H1 (cell line): Measurements from ENCODE around the gene CSF1. TPM values are rescaled to one million over a fixed set of nuclear protein-coding genes. Genes with fewer than 3 reads are reported as not detected.

Source experiments
- CTCF ChIA-PET: fragments of 300-600 bp; sonication (Branson Sonifier 250); formaldehyde crosslinking; loops from one replicate; lab custom pipeline; 2021; ENCODE audit not compliant: partially characterized antibody; lab: Charles Lee
- POLR2A ChIA-PET: fragments of 300-600 bp; sonication (Branson Sonifier 250); formaldehyde crosslinking; loops from one replicate; lab custom pipeline; 2021; ENCODE audit warnings: inconsistent platforms; ENCODE audit not compliant: partially characterized antibody; lab: Charles Lee
- DNase-seq, 2 experiments: peaks; one replicate each; pipeline versions ENCODE4 v3.0.0 to v3.0.0-alpha.2; 2010 to 2022; ENCODE audit warnings: low spot score in 2 of 2, low read depth in 1 of 2, mixed read lengths in 1 of 2
- FAIRE-seq: peaks from 2 replicates; lab custom pipeline; 2011; peaks lifted over from hg19 to GRCh38; lab: Jason Lieb, UNC
- H2AFZ ChIP-seq: 2 replicates; pipeline ENCODE4 v1.8.1; 2012; ENCODE audit warnings: low read length, inconsistent platforms
- H2AK5ac ChIP-seq: 2 replicates; pipeline ENCODE4 v1.6.1; 2013; ENCODE audit warnings: low read depth, low read length
- H2BK120ac ChIP-seq: replicated peaks from 2 replicates; pipeline ENCODE3; 2013; ENCODE audit warnings: low read depth, low read length, inconsistent platforms
- H2BK12ac ChIP-seq: 2 replicates; pipeline ENCODE4 v1.6.1; 2013; ENCODE audit warnings: low read depth, low read length
- H2BK15ac ChIP-seq: 2 replicates; pipeline ENCODE4 v1.6.1; 2013; ENCODE audit warnings: low read length
- H2BK20ac ChIP-seq: 2 replicates; pipeline ENCODE4 v1.6.1; 2013; ENCODE audit warnings: low read length
- H2BK5ac ChIP-seq: 2 replicates; pipeline ENCODE4 v1.6.1; 2013; ENCODE audit warnings: low read depth, low read length
- H3K14ac ChIP-seq: 2 replicates; pipeline ENCODE4 v1.6.1; 2013; ENCODE audit warnings: inconsistent platforms; ENCODE audit not compliant: insufficient read length
- H3K18ac ChIP-seq: 2 replicates; pipeline ENCODE4 v1.6.1; 2013; ENCODE audit warnings: low read length; ENCODE audit errors: extremely low read depth
- H3K23ac ChIP-seq: 2 replicates; pipeline ENCODE4 v1.6.1; 2013; ENCODE audit warnings: inconsistent platforms; ENCODE audit not compliant: insufficient read length
- H3K23me2 ChIP-seq: 2 replicates; pipeline ENCODE4 v1.6.1; 2013; ENCODE audit warnings: low read depth, low read length
- H3K27ac ChIP-seq: 2 replicates; pipeline ENCODE4 v1.6.1; 2011; ENCODE audit warnings: low read depth, low read length, inconsistent platforms
- H3K27me3 ChIP-seq, 4 experiments: replicated peaks in 1 of 4; 1 replicate in 1 of 4; 2 replicates in 3 of 4; pipeline versions ENCODE4 v1.6.1 to v1.8.1; 2011 to 2013; ENCODE audit warnings: low read length in 3 of 4, mild to moderate bottlenecking in 3 of 4, inconsistent platforms in 2 of 4, mixed read lengths in 2 of 4, moderate library complexity in 1 of 4; ENCODE audit not compliant: control insufficient read depth in 3 of 4, insufficient read depth in 3 of 4; ENCODE audit errors: extremely low read depth in 1 of 4
- H3K36me3 ChIP-seq, 4 experiments: 2 replicates each; pipeline versions ENCODE4 v1.6.1 to v1.8.1; 2011 to 2013; ENCODE audit warnings: mild to moderate bottlenecking in 4 of 4, low read length in 3 of 4, moderate library complexity in 2 of 4, control low read depth in 1 of 4, inconsistent platforms in 1 of 4; ENCODE audit not compliant: insufficient read depth in 4 of 4, control insufficient read depth in 2 of 4
- H3K4ac ChIP-seq: replicated peaks from 2 replicates; pipeline ENCODE3; 2013; ENCODE audit warnings: low read length, low read depth, mixed read lengths, inconsistent platforms; ENCODE audit not compliant: insufficient read length
- H3K4me1 ChIP-seq, 4 experiments: replicated peaks in 1 of 4; 1 replicate in 1 of 4; 2 replicates in 3 of 4; pipeline versions ENCODE4 v1.6.1 to v1.8.1; 2011 to 2013; ENCODE audit warnings: low read length in 3 of 4, inconsistent platforms in 2 of 4, mixed read lengths in 1 of 4; ENCODE audit not compliant: insufficient read depth in 4 of 4, control insufficient read depth in 3 of 4
- H3K4me2 ChIP-seq, 2 experiments: 2 replicates each; pipeline versions ENCODE4 v1.6.1 to v1.8.1; 2011 to 2013; ENCODE audit warnings: low read depth in 2 of 2, low read length in 2 of 2, control low read depth in 1 of 2, inconsistent platforms in 1 of 2, mild to moderate bottlenecking in 1 of 2; ENCODE audit not compliant: insufficient read depth in 1 of 2
- H3K4me3 ChIP-seq, 4 experiments: fragments of 200-600, 300-600 bp in 1 of 4; sonication (generic), shearing (Covaris generic), sonication (Bioruptor Twin) in 1 of 4; 2 replicates each; pipeline versions ENCODE4 v1.5.1 to v1.8.1; 2011 to 2016; ENCODE audit warnings: low read length in 4 of 4, low read depth in 3 of 4, control low read depth in 2 of 4, inconsistent platforms in 2 of 4, mild to moderate bottlenecking in 2 of 4, mixed read lengths in 1 of 4, moderate library complexity in 1 of 4; ENCODE audit not compliant: insufficient read depth in 2 of 4; ENCODE audit errors: extremely low read depth in 1 of 4
- H3K56ac ChIP-seq: replicated peaks from 2 replicates; pipeline ENCODE3; 2013; ENCODE audit warnings: low read depth, mild to moderate bottlenecking, mixed read lengths, low read length, inconsistent platforms; ENCODE audit not compliant: insufficient read length
- H3K79me1 ChIP-seq: 2 replicates; pipeline ENCODE4 v1.6.1; 2013; ENCODE audit warnings: low read depth, low read length, control low read depth
- H3K79me2 ChIP-seq, 2 experiments: 2 replicates each; pipeline versions ENCODE4 v1.6.1 to v1.8.1; 2012 to 2013; ENCODE audit warnings: low read length in 2 of 2, mild to moderate bottlenecking in 2 of 2, inconsistent platforms in 1 of 2; ENCODE audit not compliant: insufficient read depth in 2 of 2, control insufficient read depth in 1 of 2
- H3K9ac ChIP-seq, 4 experiments: replicated peaks in 1 of 4; 1 replicate in 1 of 4; 2 replicates in 3 of 4; pipeline versions ENCODE4 v1.6.1 to v1.8.1; 2011 to 2013; ENCODE audit warnings: low read depth in 3 of 4, low read length in 3 of 4, control low read depth in 2 of 4, mild to moderate bottlenecking in 2 of 4, moderate library complexity in 2 of 4, inconsistent platforms in 1 of 4; ENCODE audit errors: extremely low read depth in 1 of 4
- H3K9me3 ChIP-seq, 2 experiments: 2 replicates each; pipeline versions ENCODE4 v1.6.1 to v1.8.1; 2012 to 2013; ENCODE audit warnings: mild to moderate bottlenecking in 2 of 2, moderate library complexity in 2 of 2, control low read depth in 1 of 2, inconsistent platforms in 1 of 2, low read depth in 1 of 2, low read length in 1 of 2, mixed read lengths in 1 of 2; ENCODE audit not compliant: insufficient read depth in 2 of 2
- H4K20me1 ChIP-seq, 2 experiments: replicated peaks in 1 of 2; 2 replicates each; pipeline versions ENCODE3 to v1.8.1; 2011 to 2013; ENCODE audit warnings: inconsistent platforms in 2 of 2, low read length in 2 of 2, mild to moderate bottlenecking in 1 of 2; ENCODE audit not compliant: insufficient read depth in 2 of 2, control insufficient read depth in 1 of 2
- H4K5ac ChIP-seq: 2 replicates; pipeline ENCODE4 v1.6.1; 2013; ENCODE audit warnings: low read length, low read depth, mixed read lengths, inconsistent platforms; ENCODE audit not compliant: insufficient read length
- H4K8ac ChIP-seq: 2 replicates; pipeline ENCODE4 v1.8.0; 2013; ENCODE audit warnings: mild to moderate bottlenecking, moderate library complexity, low read length, inconsistent platforms; ENCODE audit not compliant: insufficient read depth; ENCODE audit errors: extremely low read depth
- H4K91ac ChIP-seq: replicated peaks from 2 replicates; pipeline ENCODE3; 2013; ENCODE audit warnings: low read length, mixed read lengths, inconsistent platforms; ENCODE audit not compliant: insufficient read length
- CHD1 ChIP-seq: IDR thresholded peaks from 2 replicates; pipeline ENCODE4 v1.6.1; 2012; ENCODE audit warnings: low read depth, low read length, improper control_type of control experiment
- CTCF ChIP-seq, 3 experiments: IDR thresholded peaks; 1 replicate in 2 of 3; 2 replicates in 1 of 3; pipeline versions ENCODE4 v1.5.1 to v1.6.1; 2011; ENCODE audit warnings: low read length in 3 of 3, mild to moderate bottlenecking in 3 of 3, inconsistent platforms in 2 of 3, low read depth in 1 of 3, moderate library complexity in 1 of 3; ENCODE audit not compliant: insufficient read depth in 1 of 3; ENCODE audit errors: control extremely low read depth in 1 of 3
- HDAC6 ChIP-seq: IDR thresholded peaks from one replicate; pipeline ENCODE4 v1.7.1; 2012; ENCODE audit warnings: low read depth, mild to moderate bottlenecking, inconsistent platforms, low read length, moderate library complexity
- polyA plus RNA-seq, 7 experiments: library from polyadenylated mRNA; depleted of rRNA in 3 of 7; stranded (reverse) in 5 of 7; unstranded in 2 of 7; fragments of >200 nt in 5 of 7; fragments of 200-250 nt in 2 of 7; gene quantifications; 1 replicate in 5 of 7; 2 replicates in 1 of 7; 4 replicates in 1 of 7; pipeline versions ENCODE4 v1.2.1 to v1.2.3, GENCODE V29; 2011 to 2013; ENCODE audit warnings: missing spikeins in 2 of 7, mixed read lengths in 2 of 7
- total RNA-seq: library from RNA; stranded (reverse); fragmentation: NEBNext Ultra II Directional; extraction: Animal tissue kit (Norgen Biotek cat#: 25700); gene quantifications from 2 replicates; pipeline ENCODE4 v1.2.1, GENCODE V29; 2021
- TF ChIP-seq, protein P1 (sequence below): IDR thresholded peaks from 2 replicates; pipeline ENCODE4 v1.6.1; 2011; ENCODE audit warnings: low read depth, mild to moderate bottlenecking, low read length; ENCODE audit not compliant: insufficient read depth

CSF1 gene
- total and polyA plus RNA-seq, 2 of the 8 experiments (the other 6 are each of a cell fraction or from before 2014, with no cell fraction given): 3.3 to 5.4 TPM

GRCh38 chr1:109863667-109864046 lies 47.0 kb upstream of the CSF1 start:
- TF ChIP-seq CHD1 (no peak), HDAC6 (no peak), CTCF (IDR thresholded peaks at IDR 0.05; ENCODE audit: control extremely low read depth in 1 of 3, insufficient read depth in 1 of 3, low read depth in 1 of 3, low read length in 3 of 3) (no peak)
- TF ChIP-seq, protein P1, sequence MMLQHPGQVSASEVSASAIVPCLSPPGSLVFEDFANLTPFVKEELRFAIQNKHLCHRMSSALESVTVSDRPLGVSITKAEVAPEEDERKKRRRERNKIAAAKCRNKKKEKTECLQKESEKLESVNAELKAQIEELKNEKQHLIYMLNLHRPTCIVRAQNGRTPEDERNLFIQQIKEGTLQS: no peak
- Histone ChIP-seq H3K79me1 (no peaks in the 10 kb centered on the region; the same call in 1 of the 2 replicates), H3K4me3 (no peak overlapping the region), H3K79me2 (no peaks in the 10 kb centered on the region), H3K27me3 (no peaks in the 10 kb centered on the region), H3K9ac (no peak overlapping the region), H2BK5ac (no peak overlapping the region), H4K91ac (no peak overlapping the region), H3K36me3 (no peaks in the 10 kb centered on the region; a peak in 1 of 8 replicates), H4K20me1 (no peaks in the 10 kb centered on the region), H3K14ac (no peak overlapping the region), H2BK15ac (no peak overlapping the region), H2AK5ac (no peak overlapping the region), H2BK12ac (no peak overlapping the region), H3K27ac (no peak overlapping the region), H3K23ac (no peak overlapping the region), H2BK20ac (no peak overlapping the region), H3K56ac (no peak overlapping the region), H3K18ac (no peak overlapping the region), H3K4me2 (no peak overlapping the region), H4K5ac (no peak overlapping the region), H4K8ac (no peak overlapping the region), H3K4me1 (peaks cover 3 to 7% (median 5%) of the 10 kb centered on the region in 4 experiments), H2BK120ac (no peak overlapping the region), H3K4ac (no peak overlapping the region), H3K9me3 (no peaks in the 10 kb centered on the region), H3K23me2 (no peaks in the 10 kb centered on the region), H2AFZ (no peak overlapping the region)
- ChIA-PET POLR2A (interaction anchor here (1.8 kb wide), 1 partner anchor 9 kb away, joined by 7 read pairs; no protein-coding TSS in a partner anchor), CTCF (interaction anchor here (1.4 kb wide), 1 partner anchor 11 kb away, joined by 4 read pairs; no protein-coding TSS in a partner anchor)
- DNase-seq (no peak), FAIRE-seq (no peak)
